ENCODE measurements around the gene SRRT.

DNA sequence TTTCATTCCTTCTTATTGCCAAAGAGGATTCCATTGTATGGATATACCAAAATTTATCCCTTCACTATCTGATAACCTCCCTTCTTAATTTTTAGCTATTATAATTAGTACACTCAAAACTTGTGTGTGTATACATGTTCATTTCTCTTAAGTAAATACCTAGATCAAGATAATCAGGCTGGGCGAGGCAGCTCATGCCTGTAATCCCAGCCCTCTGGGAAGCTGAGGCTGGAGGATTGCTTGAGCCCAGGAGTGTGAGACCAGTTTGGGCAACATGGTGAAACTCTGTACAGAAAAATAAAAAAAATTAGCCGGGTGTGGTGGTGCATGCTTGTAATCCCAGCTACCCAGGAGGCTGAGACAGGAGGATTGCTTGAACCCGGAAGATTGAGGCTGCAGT is 36.6 kb downstream of the SRRT start:
- TF ChIP-seq, protein P1, sequence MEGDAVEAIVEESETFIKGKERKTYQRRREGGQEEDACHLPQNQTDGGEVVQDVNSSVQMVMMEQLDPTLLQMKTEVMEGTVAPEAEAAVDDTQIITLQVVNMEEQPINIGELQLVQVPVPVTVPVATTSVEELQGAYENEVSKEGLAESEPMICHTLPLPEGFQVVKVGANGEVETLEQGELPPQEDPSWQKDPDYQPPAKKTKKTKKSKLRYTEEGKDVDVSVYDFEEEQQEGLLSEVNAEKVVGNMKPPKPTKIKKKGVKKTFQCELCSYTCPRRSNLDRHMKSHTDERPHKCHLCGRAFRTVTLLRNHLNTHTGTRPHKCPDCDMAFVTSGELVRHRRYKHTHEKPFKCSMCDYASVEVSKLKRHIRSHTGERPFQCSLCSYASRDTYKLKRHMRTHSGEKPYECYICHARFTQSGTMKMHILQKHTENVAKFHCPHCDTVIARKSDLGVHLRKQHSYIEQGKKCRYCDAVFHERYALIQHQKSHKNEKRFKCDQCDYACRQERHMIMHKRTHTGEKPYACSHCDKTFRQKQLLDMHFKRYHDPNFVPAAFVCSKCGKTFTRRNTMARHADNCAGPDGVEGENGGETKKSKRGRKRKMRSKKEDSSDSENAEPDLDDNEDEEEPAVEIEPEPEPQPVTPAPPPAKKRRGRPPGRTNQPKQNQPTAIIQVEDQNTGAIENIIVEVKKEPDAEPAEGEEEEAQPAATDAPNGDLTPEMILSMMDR (IDR thresholded peaks at IDR 0.05; ENCODE audit: low read depth, low read length), result no peak
- TF ChIP-seq EZH2phosphoT487 (IDR thresholded peaks at IDR 0.05; ENCODE audit: low read depth), result no peak

Measured in OCI-LY3 (cell line).